Measurements from ENCODE around the gene GRIPAP1. TPM values are rescaled to one million over a fixed set of nuclear protein-coding genes. Genes with fewer than 3 reads are reported as not detected.

Gene GRIPAP1
- total RNA-seq, 2 donors from 2014 or later, result 26.9 to 62.4 TPM

- H3K4me1 ChIP-seq (replicated peaks), result no peaks in the 10 kb centered on the region
- no peaks in the 10 kb centered on the region for H3K36me3 ChIP-seq
- H3K4me3 ChIP-seq, result no peak overlapping the region
- no peak for DNase-seq (ENCODE audit: low spot score)
- intact Hi-C loops (cut with DNase I), result no loop called here
- TF ChIP-seq CTCF (IDR thresholded peaks at IDR 0.05) (no peak), POLR2A (IDR thresholded peaks at IDR 0.05) (no peak), POLR2AphosphoS5 (IDR thresholded peaks at IDR 0.05) (no peak)
- H3K9me3 ChIP-seq, result no peaks in the 10 kb centered on the region
- no peak overlapping the region for H3K27ac ChIP-seq
- no peaks in the 10 kb centered on the region for H3K27me3 ChIP-seq (replicated peaks; ENCODE audit: insufficient read depth)
- 90% methylated on average over 14 of the region's 15 CpGs for WGBS
Observed at GRCh38 chrX:49037883-49038475, 35.9 kb upstream of the GRIPAP1 start.

GRCh38 chrX:49030283-49030682 is 28.2 kb upstream of the GRIPAP1 start:
- Histone ChIP-seq H3K4me1 (replicated peaks) (no peaks in the 10 kb centered on the region), H3K4me3 (no peak overlapping the region), H3K27me3 (replicated peaks; ENCODE audit: insufficient read depth) (no peaks in the 10 kb centered on the region), H3K9me3 (no peaks in the 10 kb centered on the region), H3K36me3 (no peaks in the 10 kb centered on the region), H3K27ac (no peak overlapping the region)
- no peak for DNase-seq (ENCODE audit: low spot score)
- no peak for TF ChIP-seq POLR2A (IDR thresholded peaks at IDR 0.05)
- TF ChIP-seq CTCF (IDR thresholded peaks at IDR 0.05), result no peak
- TF ChIP-seq POLR2AphosphoS5 (IDR thresholded peaks at IDR 0.05), result no peak
- 60% methylated on average over 2 of the region's 6 CpGs for WGBS
- intact Hi-C loops (cut with DNase I), result no loop called here

- DNase-seq (ENCODE audit: low spot score), result no peak
- TF ChIP-seq CTCF (IDR thresholded peaks at IDR 0.05), result no peak
- no peak for TF ChIP-seq POLR2AphosphoS5 (IDR thresholded peaks at IDR 0.05)
- TF ChIP-seq POLR2A (IDR thresholded peaks at IDR 0.05), result no peak
- H3K36me3 ChIP-seq, result no peaks in the 10 kb centered on the region
- H3K27me3 ChIP-seq (replicated peaks; ENCODE audit: insufficient read depth), result no peaks in the 10 kb centered on the region
- 69% methylated on average over 4 of the region's 6 CpGs for WGBS
- H3K27ac ChIP-seq, result no peak overlapping the region
- intact Hi-C loops (cut with DNase I), result no loop called here
- H3K4me1 ChIP-seq (replicated peaks), result no peaks in the 10 kb centered on the region
- H3K9me3 ChIP-seq, result no peaks in the 10 kb centered on the region
- H3K4me3 ChIP-seq, result no peak overlapping the region
Observed at GRCh38 chrX:49029876-49030275, 27.8 kb upstream of the GRIPAP1 start.

- WGBS, result 89% methylated on average over 7 of the region's 7 CpGs
- no peak for DNase-seq (ENCODE audit: low spot score)
- TF ChIP-seq POLR2A (IDR thresholded peaks at IDR 0.05) (no peak), CTCF (IDR thresholded peaks at IDR 0.05) (no peak)
- H3K4me1 ChIP-seq (replicated peaks), result no peaks in the 10 kb centered on the region
- no peak overlapping the region for H3K4me3 ChIP-seq
- no peaks in the 10 kb centered on the region for H3K36me3 ChIP-seq
- no peaks in the 10 kb centered on the region for H3K27me3 ChIP-seq (replicated peaks; ENCODE audit: insufficient read depth)
- no peaks in the 10 kb centered on the region for H3K9me3 ChIP-seq
- no peak overlapping the region for H3K27ac ChIP-seq
- intact Hi-C loops (cut with DNase I), result no loop called here
Observed at GRCh38 chrX:49019599-49020249, 17.7 kb upstream of the GRIPAP1 start.

GRCh38 chrX:49019050-49019449 is 17.0 kb upstream of the GRIPAP1 start:
- no peak overlapping the region for H3K27ac ChIP-seq
- WGBS, result 96% methylated on average over 2 of the region's 2 CpGs
- no peaks in the 10 kb centered on the region for H3K27me3 ChIP-seq (replicated peaks; ENCODE audit: insufficient read depth)
- TF ChIP-seq POLR2AphosphoS5 (IDR thresholded peaks at IDR 0.05), result no peak
- H3K9me3 ChIP-seq, result no peaks in the 10 kb centered on the region
- no peaks in the 10 kb centered on the region for H3K36me3 ChIP-seq
- intact Hi-C loops (cut with DNase I), result no loop called here
- no peak for DNase-seq (ENCODE audit: low spot score)
- H3K4me1 ChIP-seq (replicated peaks), result no peaks in the 10 kb centered on the region
- H3K4me3 ChIP-seq, result no peak overlapping the region

Measured in prostate gland (tissue), 2 donors.